PC-9 (cell line): ENCODE data around the gene MKRN2. TPM values are rescaled to one million over a fixed set of nuclear protein-coding genes. Genes with fewer than 3 reads are reported as not detected.
A peak's percentile ranks its signal among the peaks of the same experiment; 100 is the strongest.
"Not testable (repeated sequence)": the region's sequence is repeated elsewhere in the genome, so short reads cannot be mapped to it uniquely, and the experiment has no call there.

Source experiments
- BruUV-seq: library from RNA; stranded (reverse); fragments of 400-500 nt; replicated peaks from 2 replicates; lab custom pipeline; 2021; lab: Mats Ljungman, UMichigan
- CTCF ChIA-PET: fragments of 300-600 bp; sonication (Branson Sonifier 250); formaldehyde crosslinking; loops from one replicate; lab custom pipeline; 2022; ENCODE audit warnings: antibody characterized with exemption; lab: Charles Lee
- POLR2A ChIA-PET: fragments of 300-600 bp; sonication (Branson Sonifier 250); formaldehyde crosslinking; loops from one replicate; lab custom pipeline; 2022; ENCODE audit warnings: antibody characterized with exemption; ENCODE audit not compliant: unreplicated experiment; lab: Charles Lee
- DNase-seq, 2 experiments: peaks; one replicate each; pipeline versions ENCODE4 v3.0.0 to v3.0.0-alpha.2; 2015 to 2022; ENCODE audit warnings: mixed read lengths in 1 of 2
- H2AFZ ChIP-seq: fragments of 200-600 bp; sonication (generic); 2 replicates; pipeline ENCODE4 v1.8.1; 2017; ENCODE audit warnings: antibody characterized with exemption
- H3F3A ChIP-seq: fragments of 200-600 bp; sonication (generic); 2 replicates; pipeline ENCODE4 v1.8.1; 2017; ENCODE audit warnings: antibody characterized with exemption, mild to moderate bottlenecking, low read depth; ENCODE audit not compliant: insufficient read depth
- H3K27ac ChIP-seq: fragments of 200-600 bp; sonication (generic); 2 replicates; pipeline ENCODE4 v1.6.1; 2016; ENCODE audit warnings: mixed run types
- H3K27me3 ChIP-seq: fragments of 200-600 bp; sonication (generic); 2 replicates; pipeline ENCODE4 v1.6.1; 2016; ENCODE audit warnings: low read depth, mixed run types; ENCODE audit not compliant: insufficient read depth
- H3K36me3 ChIP-seq: fragments of 200-600 bp; sonication (generic); 2 replicates; pipeline ENCODE4 v1.6.1; 2016; ENCODE audit warnings: low read depth, mixed run types
- H3K4me1 ChIP-seq: fragments of 200-600 bp; sonication (generic); replicated peaks from 2 replicates; pipeline ENCODE4 v1.6.1; 2016; ENCODE audit warnings: mixed run types; ENCODE audit not compliant: insufficient read depth
- H3K4me2 ChIP-seq: fragments of 200-600 bp; sonication (generic); 2 replicates; pipeline ENCODE4 v1.6.1; 2017; ENCODE audit warnings: mixed run types
- H3K4me3 ChIP-seq: fragments of 200-600 bp; sonication (generic); 2 replicates; pipeline ENCODE4 v1.6.1; 2016; ENCODE audit warnings: mixed run types
- H3K79me2 ChIP-seq: fragments of 200-600 bp; sonication (generic); 2 replicates; pipeline ENCODE4 v1.6.1; 2017; ENCODE audit warnings: low read depth, mixed run types
- H3K9me2 ChIP-seq: fragments of 200-600 bp; sonication (generic); 2 replicates; pipeline ENCODE4 v1.8.1; 2017; ENCODE audit warnings: mild to moderate bottlenecking; ENCODE audit not compliant: insufficient read depth
- H3K9me3 ChIP-seq: fragments of 200-600 bp; sonication (generic); 2 replicates; pipeline ENCODE4 v1.8.1; 2016; ENCODE audit warnings: low read depth; ENCODE audit not compliant: insufficient read depth
- H4K20me1 ChIP-seq: fragments of 200-600 bp; sonication (generic); 2 replicates; pipeline ENCODE4 v1.8.1; 2017; ENCODE audit not compliant: insufficient read depth
- EZH2 ChIP-seq: fragments of 200-600 bp; sonication (generic); IDR thresholded peaks from 2 replicates; pipeline ENCODE4 v1.8.0; 2017; ENCODE audit warnings: antibody characterized with exemption, low read depth
- intact Hi-C: fragments of 100-400 bp; cut with micrococcal nuclease; formaldehyde crosslinking; loops from one replicate; pipeline ENCODE4 v1.10.0; 2022; ENCODE audit not compliant: unreplicated experiment
- total RNA-seq: library from RNA; stranded (reverse); gene quantifications from 2 replicates; pipeline ENCODE4 v1.2.3, GENCODE V29; 2021
- TF ChIP-seq, protein P1 (sequence below): fragments of 200-600 bp; sonication (generic); conservative IDR thresholded peaks from 2 replicates; pipeline ENCODE4 v1.6.1; 2017; ENCODE audit warnings: mixed run types, antibody characterized with exemption, mild to moderate bottlenecking, moderate library complexity

The MKRN2 gene
- total RNA-seq, 1 experiment from 2014 or later: 25.0 TPM

DNA sequence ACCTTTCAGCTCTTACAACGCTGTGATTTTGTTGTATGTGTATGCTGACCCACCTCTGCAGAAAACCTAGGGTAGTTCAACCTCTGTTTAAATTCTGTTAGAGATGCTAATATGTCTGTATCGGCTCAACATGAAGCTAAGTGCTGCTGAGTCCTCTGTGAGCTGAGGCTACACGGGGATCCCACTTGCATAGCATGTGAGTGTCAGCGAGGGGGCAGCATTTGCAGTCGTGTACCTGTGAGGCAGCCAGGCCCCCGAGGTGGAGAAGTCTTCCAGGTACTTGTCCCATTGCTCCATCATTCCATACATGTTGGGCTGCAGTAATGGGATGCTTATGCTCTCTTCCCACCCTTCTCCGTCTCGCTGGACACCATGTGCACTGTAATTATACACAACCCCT lies 15.3 kb upstream of the MKRN2 start:
- BruUV-seq: no TSS peak
- Histone ChIP-seq H3K4me3 (no peak overlapping the region), H2AFZ (no peak overlapping the region), H3K4me2 (no peak overlapping the region), H3K79me2 (no peaks in the 10 kb centered on the region), H4K20me1 (no peaks in the 10 kb centered on the region), H3K27ac (no peak overlapping the region), H3K27me3 (no peaks in the 10 kb centered on the region), H3K36me3 (no peaks in the 10 kb centered on the region), H3K4me1 (peaks cover 22% of the 10 kb centered on the region), H3F3A (peaks cover 41% of the 10 kb centered on the region), H3K9me3 (no peaks in the 10 kb centered on the region), H3K9me2 (no peaks in the 10 kb centered on the region)
- ChIA-PET POLR2A (no interaction called here), CTCF (no interaction called here)
- intact Hi-C loops: no loop called here
- TF ChIP-seq, protein P1, sequence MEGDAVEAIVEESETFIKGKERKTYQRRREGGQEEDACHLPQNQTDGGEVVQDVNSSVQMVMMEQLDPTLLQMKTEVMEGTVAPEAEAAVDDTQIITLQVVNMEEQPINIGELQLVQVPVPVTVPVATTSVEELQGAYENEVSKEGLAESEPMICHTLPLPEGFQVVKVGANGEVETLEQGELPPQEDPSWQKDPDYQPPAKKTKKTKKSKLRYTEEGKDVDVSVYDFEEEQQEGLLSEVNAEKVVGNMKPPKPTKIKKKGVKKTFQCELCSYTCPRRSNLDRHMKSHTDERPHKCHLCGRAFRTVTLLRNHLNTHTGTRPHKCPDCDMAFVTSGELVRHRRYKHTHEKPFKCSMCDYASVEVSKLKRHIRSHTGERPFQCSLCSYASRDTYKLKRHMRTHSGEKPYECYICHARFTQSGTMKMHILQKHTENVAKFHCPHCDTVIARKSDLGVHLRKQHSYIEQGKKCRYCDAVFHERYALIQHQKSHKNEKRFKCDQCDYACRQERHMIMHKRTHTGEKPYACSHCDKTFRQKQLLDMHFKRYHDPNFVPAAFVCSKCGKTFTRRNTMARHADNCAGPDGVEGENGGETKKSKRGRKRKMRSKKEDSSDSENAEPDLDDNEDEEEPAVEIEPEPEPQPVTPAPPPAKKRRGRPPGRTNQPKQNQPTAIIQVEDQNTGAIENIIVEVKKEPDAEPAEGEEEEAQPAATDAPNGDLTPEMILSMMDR: no peak
- TF ChIP-seq EZH2: no peak
- DNase-seq: no peak

GRCh38 chr3:12543497-12543896 lies 13.4 kb upstream of the MKRN2 start:
- H3K27me3 ChIP-seq, H2AFZ ChIP-seq, H3K79me2 ChIP-seq, H3K9me3 ChIP-seq, POLR2A ChIA-PET, DNase-seq, H3K4me2 ChIP-seq, H3K9me2 ChIP-seq, BruUV-seq, H3K4me3 ChIP-seq, H3K36me3 ChIP-seq, CTCF ChIA-PET, intact Hi-C loops, H3K27ac ChIP-seq, H4K20me1 ChIP-seq: not testable (repeated sequence)
- H3K4me1 ChIP-seq: peaks cover 22% of the 10 kb centered on the region
- H3F3A ChIP-seq: peaks cover 37% of the 10 kb centered on the region

DNA sequence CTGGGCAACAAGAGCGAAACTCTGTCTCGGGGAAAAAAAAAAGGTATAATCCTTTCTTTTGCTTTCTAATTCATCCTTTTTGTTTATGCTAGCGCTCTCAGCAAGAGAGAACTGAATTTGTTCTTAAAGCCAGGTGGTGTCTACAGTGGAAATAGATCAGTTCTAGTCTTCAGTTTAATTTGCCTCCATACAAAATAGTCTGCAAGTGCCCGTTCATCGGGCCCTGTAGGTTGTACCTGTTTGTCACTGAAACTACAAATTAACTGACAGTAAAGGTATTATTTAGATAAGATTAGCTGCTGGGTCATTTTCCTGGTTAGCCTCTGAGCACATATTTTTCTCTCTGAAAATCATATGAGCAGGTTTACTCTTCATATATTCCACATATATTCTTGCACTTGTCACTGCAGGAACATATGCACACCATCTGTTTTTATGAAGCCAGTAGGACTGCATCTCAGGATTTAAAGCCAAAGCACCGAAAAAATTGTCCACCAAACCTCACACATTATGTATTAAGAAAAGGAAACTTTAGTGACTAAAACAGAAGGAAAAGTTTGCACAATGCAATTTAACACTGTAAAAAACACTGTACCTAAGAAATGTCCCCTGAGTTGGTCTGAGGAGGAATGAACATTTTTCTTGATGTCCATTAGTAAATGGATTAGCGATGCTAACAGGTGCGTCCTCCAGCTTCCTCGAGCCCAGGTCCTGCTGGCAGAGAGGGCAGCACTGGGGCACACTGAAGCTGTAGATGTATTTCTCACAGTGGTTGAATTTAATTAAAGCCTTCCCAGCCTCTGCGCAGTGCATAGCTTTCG lies 12.0 kb upstream of the MKRN2 start:
- DNase-seq: no peak
- no peaks in the 10 kb centered on the region for H3K36me3 ChIP-seq
- H3K4me3 ChIP-seq: peak overlapping the region; percentile 56
- H3K9me3 ChIP-seq: no peaks in the 10 kb centered on the region
- H3K27ac ChIP-seq: peak overlapping the region; percentile 58
- H3K9me2 ChIP-seq: no peaks in the 10 kb centered on the region
- TSS peak; percentile 84 for BruUV-seq
- H3K4me2 ChIP-seq: peak overlapping the region; percentile 82
- intact Hi-C loops: loop anchor here (1.0 kb wide), 1 partner anchor 11 kb away; no protein-coding TSS in a partner anchor
- TF ChIP-seq EZH2: no peak
- TF ChIP-seq, protein P1: no peak; the same call in 1 of the 2 replicates
- H3F3A ChIP-seq: peaks cover 43% of the 10 kb centered on the region
- H2AFZ ChIP-seq: no peak overlapping the region
- ChIA-PET CTCF (no interaction called here), POLR2A (interaction anchor here (0.5 to 0.7 kb wide), 4 partner anchors 37 to 132 kb away, joined by 4 to 9 read pairs (median 6); no protein-coding TSS in a partner anchor)
- H3K79me2 ChIP-seq: no peaks in the 10 kb centered on the region
- H4K20me1 ChIP-seq: no peaks in the 10 kb centered on the region
- H3K4me1 ChIP-seq: peaks cover 22% of the 10 kb centered on the region
- H3K27me3 ChIP-seq: no peaks in the 10 kb centered on the region
